GM23338 (cell line): ENCODE results near the gene GALNT14. TPM values are rescaled to one million over a fixed set of nuclear protein-coding genes. Genes with fewer than 3 reads are reported as not detected.

ENCODE experiments used
- ATAC-seq: fragments of 200-7000 bp; cut with Tn5 transposase; 3 replicates; pipeline ENCODE4 v1.9.1; 2020
- DNase-seq: peaks from one replicate; pipeline ENCODE4 v3.0.0-alpha.2; 2015; ENCODE audit warnings: low spot score
- H2AFZ ChIP-seq: fragments of 200-600 bp; sonication (generic); 2 replicates; pipeline ENCODE4 v1.8.0; 2016; ENCODE audit warnings: antibody characterized with exemption, mild to moderate bottlenecking, moderate library complexity
- H3F3A ChIP-seq: fragments of 200-600 bp; sonication (generic); replicated peaks from 2 replicates; pipeline ENCODE4 v1.8.0; 2017; ENCODE audit warnings: antibody characterized with exemption, mixed run types, low read depth
- H3K27ac ChIP-seq: fragments of 200-600 bp; sonication (generic); 2 replicates; pipeline ENCODE4 v1.6.1; 2016; ENCODE audit warnings: low read depth
- H3K27me3 ChIP-seq: fragments of 200-600 bp; sonication (generic); 2 replicates; pipeline ENCODE4 v1.8.0; 2016; ENCODE audit warnings: mild to moderate bottlenecking, mixed run types, moderate library complexity; ENCODE audit not compliant: insufficient read depth
- H3K36me3 ChIP-seq: fragments of 200-600 bp; sonication (generic); 2 replicates; pipeline ENCODE4 v1.8.0; 2016; ENCODE audit warnings: mild to moderate bottlenecking; ENCODE audit not compliant: insufficient read depth
- H3K4me1 ChIP-seq: fragments of 200-600 bp; sonication (generic); 2 replicates; pipeline ENCODE4 v1.8.0; 2016; ENCODE audit warnings: mild to moderate bottlenecking, moderate library complexity; ENCODE audit not compliant: insufficient read depth
- H3K4me2 ChIP-seq: fragments of 200-600 bp; sonication (generic); 2 replicates; pipeline ENCODE4 v1.7.1; 2017; ENCODE audit warnings: mixed run types
- H3K4me3 ChIP-seq: fragments of 200-600 bp; sonication (generic); 2 replicates; pipeline ENCODE4 v1.6.1; 2016; ENCODE audit warnings: mixed run types
- H3K79me2 ChIP-seq: fragments of 200-600 bp; sonication (generic); replicated peaks from 2 replicates; pipeline ENCODE4 v1.8.0; 2017; ENCODE audit warnings: mild to moderate bottlenecking; ENCODE audit not compliant: insufficient read depth
- H3K9me2 ChIP-seq: fragments of 200-600 bp; sonication (generic); 2 replicates; pipeline ENCODE4 v1.8.0; 2017; ENCODE audit not compliant: insufficient read depth
- H4K20me1 ChIP-seq: fragments of 200-600 bp; sonication (generic); replicated peaks from 2 replicates; pipeline ENCODE4 v1.8.0; 2017; ENCODE audit warnings: mild to moderate bottlenecking; ENCODE audit not compliant: insufficient read depth
- H3K27ac Mint-ChIP-seq: 2 replicates; pipeline ENCODE4 v1.8.0; 2020; ENCODE audit warnings: inconsistent platforms, mild to moderate bottlenecking, moderate library complexity, mixed read lengths
- H3K27me3 Mint-ChIP-seq: 3 replicates; pipeline ENCODE4 v1.8.0; 2022; ENCODE audit warnings: low read depth, mild to moderate bottlenecking, moderate library complexity, mixed read lengths, inconsistent platforms; ENCODE audit not compliant: insufficient read depth, poor library complexity
- H3K36me3 Mint-ChIP-seq: 3 replicates; pipeline ENCODE4 v1.8.0; 2021; ENCODE audit warnings: low read depth, mild to moderate bottlenecking, inconsistent platforms, moderate library complexity, mixed read lengths
- H3K4me1 Mint-ChIP-seq: 3 replicates; pipeline ENCODE4 v1.8.0; 2020; ENCODE audit warnings: mild to moderate bottlenecking, inconsistent platforms, mixed read lengths
- H3K4me3 Mint-ChIP-seq: 3 replicates; pipeline ENCODE4 v1.8.0; 2021; ENCODE audit warnings: moderate library complexity, mild to moderate bottlenecking, inconsistent platforms, mixed read lengths
- H3K9me3 Mint-ChIP-seq: 3 replicates; pipeline ENCODE4 v1.8.0; 2020; ENCODE audit warnings: moderate library complexity, mild to moderate bottlenecking, inconsistent platforms, mixed read lengths
- CREB1 ChIP-seq: fragments of 250-450 bp; sonication (Bioruptor Pico); IDR thresholded peaks from 2 replicates; pipeline ENCODE4 v1.5.0; 2020; ENCODE audit warnings: low read depth, mild to moderate bottlenecking, moderate library complexity
- CTCF ChIP-seq, 2 experiments: fragments of 200-600 bp in 1 of 2; sonication (generic) in 1 of 2; conservative IDR thresholded peaks; 2 replicates each; pipeline versions ENCODE4 v1.5.1 to v1.6.1; 2016 to 2017; ENCODE audit warnings: antibody characterized with exemption in 2 of 2, low read depth in 2 of 2, mild to moderate bottlenecking in 2 of 2, moderate library complexity in 1 of 2
- ETS1 ChIP-seq: IDR thresholded peaks from 2 replicates; pipeline ENCODE4 v1.6.1; 2016; ENCODE audit warnings: antibody characterized with exemption
- EZH2 ChIP-seq: fragments of 200-600 bp; sonication (generic); IDR thresholded peaks from one replicate; pipeline ENCODE4 v1.8.0; 2017; ENCODE audit warnings: antibody characterized with exemption, mild to moderate bottlenecking, low read depth; ENCODE audit not compliant: unreplicated experiment
- EZH2phosphoT487 ChIP-seq: fragments of 200-600 bp; sonication (generic); IDR thresholded peaks from one replicate; pipeline ENCODE4 v1.8.1; 2018; ENCODE audit warnings: antibody characterized with exemption; ENCODE audit not compliant: unreplicated experiment
- JUNB ChIP-seq: IDR thresholded peaks from one replicate; pipeline ENCODE4 v1.6.1; 2016; ENCODE audit warnings: antibody characterized with exemption; ENCODE audit not compliant: unreplicated experiment
- NANOG ChIP-seq: IDR thresholded peaks from 2 replicates; pipeline ENCODE4 v1.6.1; 2016; ENCODE audit warnings: antibody characterized with exemption, borderline replicate concordance
- POLR2AphosphoS5 ChIP-seq: IDR thresholded peaks from 2 replicates; pipeline ENCODE4 v1.6.1; 2016; ENCODE audit warnings: antibody characterized with exemption, low read depth
- REST ChIP-seq: IDR thresholded peaks from one replicate; pipeline ENCODE4 v1.6.1; 2018; ENCODE audit warnings: antibody characterized with exemption; ENCODE audit not compliant: unreplicated experiment
- STAT1 ChIP-seq: IDR thresholded peaks from one replicate; pipeline ENCODE4 v1.6.1; 2016; ENCODE audit warnings: antibody characterized with exemption; ENCODE audit not compliant: unreplicated experiment
- ZNF114 ChIP-seq: fragments of 250-450 bp; sonication (Bioruptor Pico); IDR thresholded peaks from 2 replicates; pipeline ENCODE4 v1.5.0; 2020; ENCODE audit warnings: mild to moderate bottlenecking, moderate library complexity
- ZNF331 ChIP-seq: fragments of 250-450 bp; sonication (Bioruptor Pico); IDR thresholded peaks from 2 replicates; pipeline ENCODE4 v1.5.0; 2020; ENCODE audit warnings: low read depth, mild to moderate bottlenecking, moderate library complexity
- ZNF462 ChIP-seq: fragments of 250-450 bp; sonication (Bioruptor Pico); IDR thresholded peaks from 2 replicates; pipeline ENCODE4 v1.5.0; 2020; ENCODE audit warnings: mild to moderate bottlenecking, moderate library complexity
- polyA plus RNA-seq: library from polyadenylated mRNA; unstranded; fragments of >200 nt; fragmentation: Nextera tagmentation; extraction: Ambion mirVana; gene quantifications from 2 replicates; pipeline ENCODE4 v1.2.1, GENCODE V29; 2016
- total RNA-seq: library from RNA; depleted of rRNA; stranded (reverse); fragments of >200 nt; shearing (Covaris generic); gene quantifications from 2 replicates; pipeline ENCODE4 v1.2.3, GENCODE V29; 2014

Gene GALNT14
- total and polyA plus RNA-seq, 2 experiments from 2014 or later: 5.4 to 7.7 TPM

GRCh38 chr2:30989746-30990145 lies 148.5 kb downstream of the GALNT14 start:
- Histone ChIP-seq H3K4me1 (no peaks in the 10 kb centered on the region; the same call in 1 of the 2 replicates), H3K4me2 (no peak overlapping the region), H2AFZ (no peak overlapping the region), H3F3A (no peaks in the 10 kb centered on the region), H3K36me3 (no peaks in the 10 kb centered on the region; the same call in 1 of the 2 replicates), H3K79me2 (no peaks in the 10 kb centered on the region), H3K27ac (no peak overlapping the region), H3K4me3 (no peak overlapping the region), H3K27me3 (no peaks in the 10 kb centered on the region), H3K9me2 (no peaks in the 10 kb centered on the region), H4K20me1 (no peaks in the 10 kb centered on the region)
- H3K27me3 Mint-ChIP-seq: peaks cover 5% of the 10 kb centered on the region
- no peak overlapping the region for H3K27ac Mint-ChIP-seq
- ATAC-seq: no peak
- H3K9me3 Mint-ChIP-seq: no peaks in the 10 kb centered on the region
- no peaks in the 10 kb centered on the region for H3K36me3 Mint-ChIP-seq
- no peak for DNase-seq
- no peak overlapping the region for H3K4me3 Mint-ChIP-seq
- H3K4me1 Mint-ChIP-seq: peaks cover 16% of the 10 kb centered on the region
- TF ChIP-seq CREB1 (CRISPR knock-in tag) (no peak), POLR2AphosphoS5 (no peak), ETS1 (no peak), EZH2phosphoT487 (no peak), CTCF (conservative IDR thresholded peaks at IDR 0.05; ENCODE audit: low read depth in 2 of 2) (no peak), EZH2 (no peak), ZNF114 (CRISPR knock-in tag) (no peak), REST (no peak), JUNB (no peak), STAT1 (no peak), ZNF331 (CRISPR knock-in tag) (no peak), NANOG (no peak), ZNF462 (CRISPR knock-in tag) (no peak)
